Astrocyte (in vitro differentiated cells and primary cell): ENCODE results near the gene SUPT6H. TPM values are rescaled to one million over a fixed set of nuclear protein-coding genes. Genes with fewer than 3 reads are reported as not detected.

Source experiments
- DNase-seq: peaks from one replicate; pipeline ENCODE4 v3.0.0-alpha.2; 2010; ENCODE audit warnings: low read depth
- FAIRE-seq: peaks from 2 replicates; lab custom pipeline; 2011; peaks lifted over from hg19 to GRCh38; lab: Jason Lieb, UNC
- H2AFZ ChIP-seq: 2 replicates; pipeline ENCODE4 v1.6.0; 2012; ENCODE audit warnings: low read depth, low read length, inconsistent platforms
- H3K27ac ChIP-seq: 2 replicates; pipeline ENCODE4 v1.5.1; 2011; ENCODE audit warnings: low read depth, low read length, inconsistent platforms
- H3K27me3 ChIP-seq: 2 replicates; pipeline ENCODE4 v1.6.0; 2011; ENCODE audit warnings: low read length, inconsistent platforms; ENCODE audit not compliant: insufficient read depth
- H3K36me3 ChIP-seq: 2 replicates; pipeline ENCODE4 v1.5.1; 2011; ENCODE audit warnings: low read length, inconsistent platforms; ENCODE audit not compliant: insufficient read depth
- H3K4me1 ChIP-seq: 2 replicates; pipeline ENCODE4 v1.5.1; 2011; ENCODE audit warnings: low read length, inconsistent platforms; ENCODE audit not compliant: insufficient read depth
- H3K4me2 ChIP-seq: 2 replicates; pipeline ENCODE4 v1.6.0; 2012; ENCODE audit warnings: low read length, inconsistent platforms
- H3K4me3 ChIP-seq: 2 replicates; pipeline ENCODE4 v1.5.1; 2011; ENCODE audit warnings: low read depth, mild to moderate bottlenecking, low read length, inconsistent platforms; ENCODE audit not compliant: insufficient read depth
- H3K79me2 ChIP-seq: 2 replicates; pipeline ENCODE4 v1.6.0; 2012; ENCODE audit warnings: mild to moderate bottlenecking, low read length, inconsistent platforms; ENCODE audit not compliant: insufficient read depth
- H3K9ac ChIP-seq: 2 replicates; pipeline ENCODE4 v1.6.0; 2012; ENCODE audit warnings: mild to moderate bottlenecking, low read length, inconsistent platforms
- H3K9me3 ChIP-seq: 2 replicates; pipeline ENCODE4 v1.5.1; 2012; ENCODE audit warnings: low read depth, mild to moderate bottlenecking, low read length, inconsistent platforms; ENCODE audit not compliant: insufficient read depth
- H4K20me1 ChIP-seq: 2 replicates; pipeline ENCODE4 v1.6.0; 2012; ENCODE audit warnings: low read length, inconsistent platforms; ENCODE audit not compliant: insufficient read depth
- H3K27ac Mint-ChIP-seq: one replicate; pipeline ENCODE4 v1.8.0; 2021; ENCODE audit warnings: mild to moderate bottlenecking, mixed read lengths; ENCODE audit not compliant: unreplicated experiment
- H3K27me3 Mint-ChIP-seq: one replicate; pipeline ENCODE4 v1.8.0; 2021; ENCODE audit warnings: low read depth, mixed read lengths; ENCODE audit not compliant: unreplicated experiment
- H3K36me3 Mint-ChIP-seq: one replicate; pipeline ENCODE4 v1.8.0; 2021; ENCODE audit warnings: low read depth, mixed read lengths; ENCODE audit not compliant: unreplicated experiment
- H3K4me1 Mint-ChIP-seq: one replicate; pipeline ENCODE4 v1.8.0; 2021; ENCODE audit warnings: low read depth, mixed read lengths; ENCODE audit not compliant: unreplicated experiment
- H3K4me3 Mint-ChIP-seq: one replicate; pipeline ENCODE4 v1.8.0; 2021; ENCODE audit warnings: mild to moderate bottlenecking, moderate library complexity, mixed read lengths; ENCODE audit not compliant: unreplicated experiment
- H3K9me3 Mint-ChIP-seq: one replicate; pipeline ENCODE4 v1.8.0; 2021; ENCODE audit warnings: mild to moderate bottlenecking, mixed read lengths; ENCODE audit not compliant: unreplicated experiment
- CTCF ChIP-seq: IDR thresholded peaks from 2 replicates; pipeline ENCODE4 v1.5.1; 2011; ENCODE audit warnings: low read depth, mild to moderate bottlenecking, inconsistent platforms, low read length, moderate library complexity; ENCODE audit not compliant: insufficient read depth
- EZH2 ChIP-seq: IDR thresholded peaks from 2 replicates; pipeline ENCODE4 v1.6.1; 2012; ENCODE audit warnings: mild to moderate bottlenecking, low read length, inconsistent platforms; ENCODE audit not compliant: insufficient read depth
- total RNA-seq: library from RNA; stranded (reverse); gene quantifications from 2 replicates; pipeline ENCODE4 v1.2.1, GENCODE V29; 2021

The SUPT6H gene
- total RNA-seq, 1 donor from 2014 or later, result 95.9 TPM

- peak overlapping the region; percentile 81 for H3K9ac ChIP-seq
- no peaks in the 10 kb centered on the region for H3K27me3 ChIP-seq
- no peak overlapping the region for H3K4me3 ChIP-seq
- H3K27ac Mint-ChIP-seq, result peak overlapping the region; percentile 80
- no peak for TF ChIP-seq CTCF
- TF ChIP-seq EZH2, result no peak
- FAIRE-seq (no peak), DNase-seq (no peak)
- H3K4me1 ChIP-seq, result peaks cover 25% of the 10 kb centered on the region
- H3K36me3 ChIP-seq, result peaks cover 16% of the 10 kb centered on the region
- H3K4me2 ChIP-seq, result peak overlapping the region; percentile 86
- H3K9me3 ChIP-seq, result no peaks in the 10 kb centered on the region
- no peak overlapping the region for H2AFZ ChIP-seq
- peaks cover 40% of the 10 kb centered on the region for H4K20me1 ChIP-seq
- H3K27ac ChIP-seq, result no peak overlapping the region
- peaks cover 34% of the 10 kb centered on the region for H3K79me2 ChIP-seq
- H3K4me1 Mint-ChIP-seq, result peaks cover 17% of the 10 kb centered on the region
- no peaks in the 10 kb centered on the region for H3K27me3 Mint-ChIP-seq
- peaks cover 25% of the 10 kb centered on the region for H3K36me3 Mint-ChIP-seq
- no peaks in the 10 kb centered on the region for H3K9me3 Mint-ChIP-seq
- peak overlapping the region; percentile 84 for H3K4me3 Mint-ChIP-seq
Observed at GRCh38 chr17:28712032-28712704, 50.2 kb downstream of the SUPT6H start.

GRCh38 chr17:28712705-28713415 is 50.9 kb downstream of the SUPT6H start:
- DNase-seq (no peak), FAIRE-seq (no peak)
- H4K20me1 ChIP-seq, result peaks cover 40% of the 10 kb centered on the region
- no peaks in the 10 kb centered on the region for H3K9me3 ChIP-seq
- peak overlapping the region; percentile 84 for H3K4me3 Mint-ChIP-seq
- peaks cover 38% of the 10 kb centered on the region for H3K79me2 ChIP-seq
- no peak overlapping the region for H2AFZ ChIP-seq
- H3K27ac Mint-ChIP-seq, result no peak overlapping the region
- H3K4me1 Mint-ChIP-seq, result peaks cover 17% of the 10 kb centered on the region
- no peaks in the 10 kb centered on the region for H3K27me3 Mint-ChIP-seq
- no peak overlapping the region for H3K9ac ChIP-seq
- no peaks in the 10 kb centered on the region for H3K27me3 ChIP-seq
- no peak overlapping the region for H3K4me3 ChIP-seq
- H3K4me1 ChIP-seq, result peaks cover 26% of the 10 kb centered on the region
- peak overlapping the region; percentile 86 for H3K4me2 ChIP-seq
- TF ChIP-seq CTCF, result no peak
- TF ChIP-seq EZH2, result no peak
- no peak overlapping the region for H3K27ac ChIP-seq
- peaks cover 24% of the 10 kb centered on the region for H3K36me3 Mint-ChIP-seq
- peaks cover 16% of the 10 kb centered on the region for H3K36me3 ChIP-seq
- H3K9me3 Mint-ChIP-seq, result no peaks in the 10 kb centered on the region

- Histone ChIP-seq H3K36me3 (peaks cover 16% of the 10 kb centered on the region), H3K9me3 (no peaks in the 10 kb centered on the region), H2AFZ (no peak overlapping the region), H3K27ac (no peak overlapping the region), H3K9ac (no peak overlapping the region), H3K27me3 (no peaks in the 10 kb centered on the region), H4K20me1 (peaks cover 40% of the 10 kb centered on the region), H3K4me1 (peaks cover 40% of the 10 kb centered on the region), H3K4me2 (no peak overlapping the region), H3K4me3 (no peak overlapping the region), H3K79me2 (peaks cover 38% of the 10 kb centered on the region)
- H3K27me3 Mint-ChIP-seq, result no peaks in the 10 kb centered on the region
- H3K27ac Mint-ChIP-seq, result no peak overlapping the region
- FAIRE-seq (no peak), DNase-seq (no peak)
- H3K36me3 Mint-ChIP-seq, result peaks cover 24% of the 10 kb centered on the region
- peaks cover 22% of the 10 kb centered on the region for H3K4me1 Mint-ChIP-seq
- TF ChIP-seq EZH2 (no peak), CTCF (no peak)
- H3K4me3 Mint-ChIP-seq, result no peak overlapping the region
- no peaks in the 10 kb centered on the region for H3K9me3 Mint-ChIP-seq
Observed at GRCh38 chr17:28714281-28714680, 52.3 kb downstream of the SUPT6H start.
